22Rv1 (cell line): ENCODE data around the gene C1orf35.

Experiments used
- CTCF ChIP-seq: fragments of 450-650 bp; IDR thresholded peaks from 2 replicates; pipeline ENCODE4 v1.5.1; 2017; ENCODE audit warnings: mild to moderate bottlenecking
- ZFX ChIP-seq: fragments of 450-650 bp; IDR thresholded peaks from 2 replicates; pipeline ENCODE4 v1.6.1; 2017; ENCODE audit warnings: antibody characterized with exemption, borderline replicate concordance

- TF ChIP-seq ZFX (no peak), CTCF (no peak)
These were observed 31.5 kb upstream of the C1orf35 start for GRCh38 chr1:228134591-228134990.
